Astrocyte (in vitro differentiated cells and primary cell): ENCODE measurements around the gene TGFBI. TPM values are rescaled to one million over a fixed set of nuclear protein-coding genes. Genes with fewer than 3 reads are reported as not detected.
A peak's percentile ranks its signal among the peaks of the same experiment; 100 is the strongest.

Experiments used
- DNase-seq: peaks from one replicate; pipeline ENCODE4 v3.0.0-alpha.2; 2010; ENCODE audit warnings: low read depth
- FAIRE-seq: peaks from 2 replicates; lab custom pipeline; 2011; peaks lifted over from hg19 to GRCh38; lab: Jason Lieb, UNC
- H2AFZ ChIP-seq: 2 replicates; pipeline ENCODE4 v1.6.0; 2012; ENCODE audit warnings: low read depth, low read length, inconsistent platforms
- H3K27ac ChIP-seq: 2 replicates; pipeline ENCODE4 v1.5.1; 2011; ENCODE audit warnings: low read depth, low read length, inconsistent platforms
- H3K27me3 ChIP-seq: 2 replicates; pipeline ENCODE4 v1.6.0; 2011; ENCODE audit warnings: low read length, inconsistent platforms; ENCODE audit not compliant: insufficient read depth
- H3K36me3 ChIP-seq: 2 replicates; pipeline ENCODE4 v1.5.1; 2011; ENCODE audit warnings: low read length, inconsistent platforms; ENCODE audit not compliant: insufficient read depth
- H3K4me1 ChIP-seq: 2 replicates; pipeline ENCODE4 v1.5.1; 2011; ENCODE audit warnings: low read length, inconsistent platforms; ENCODE audit not compliant: insufficient read depth
- H3K4me2 ChIP-seq: 2 replicates; pipeline ENCODE4 v1.6.0; 2012; ENCODE audit warnings: low read length, inconsistent platforms
- H3K4me3 ChIP-seq: 2 replicates; pipeline ENCODE4 v1.5.1; 2011; ENCODE audit warnings: low read depth, mild to moderate bottlenecking, low read length, inconsistent platforms; ENCODE audit not compliant: insufficient read depth
- H3K79me2 ChIP-seq: 2 replicates; pipeline ENCODE4 v1.6.0; 2012; ENCODE audit warnings: mild to moderate bottlenecking, low read length, inconsistent platforms; ENCODE audit not compliant: insufficient read depth
- H3K9ac ChIP-seq: 2 replicates; pipeline ENCODE4 v1.6.0; 2012; ENCODE audit warnings: mild to moderate bottlenecking, low read length, inconsistent platforms
- H3K9me3 ChIP-seq: 2 replicates; pipeline ENCODE4 v1.5.1; 2012; ENCODE audit warnings: low read depth, mild to moderate bottlenecking, low read length, inconsistent platforms; ENCODE audit not compliant: insufficient read depth
- H4K20me1 ChIP-seq: 2 replicates; pipeline ENCODE4 v1.6.0; 2012; ENCODE audit warnings: low read length, inconsistent platforms; ENCODE audit not compliant: insufficient read depth
- H3K27ac Mint-ChIP-seq: one replicate; pipeline ENCODE4 v1.8.0; 2021; ENCODE audit warnings: mild to moderate bottlenecking, mixed read lengths; ENCODE audit not compliant: unreplicated experiment
- H3K27me3 Mint-ChIP-seq: one replicate; pipeline ENCODE4 v1.8.0; 2021; ENCODE audit warnings: low read depth, mixed read lengths; ENCODE audit not compliant: unreplicated experiment
- H3K36me3 Mint-ChIP-seq: one replicate; pipeline ENCODE4 v1.8.0; 2021; ENCODE audit warnings: low read depth, mixed read lengths; ENCODE audit not compliant: unreplicated experiment
- H3K4me1 Mint-ChIP-seq: one replicate; pipeline ENCODE4 v1.8.0; 2021; ENCODE audit warnings: low read depth, mixed read lengths; ENCODE audit not compliant: unreplicated experiment
- H3K4me3 Mint-ChIP-seq: one replicate; pipeline ENCODE4 v1.8.0; 2021; ENCODE audit warnings: mild to moderate bottlenecking, moderate library complexity, mixed read lengths; ENCODE audit not compliant: unreplicated experiment
- H3K9me3 Mint-ChIP-seq: one replicate; pipeline ENCODE4 v1.8.0; 2021; ENCODE audit warnings: mild to moderate bottlenecking, mixed read lengths; ENCODE audit not compliant: unreplicated experiment
- CTCF ChIP-seq: IDR thresholded peaks from 2 replicates; pipeline ENCODE4 v1.5.1; 2011; ENCODE audit warnings: low read depth, mild to moderate bottlenecking, inconsistent platforms, low read length, moderate library complexity; ENCODE audit not compliant: insufficient read depth
- EZH2 ChIP-seq: IDR thresholded peaks from 2 replicates; pipeline ENCODE4 v1.6.1; 2012; ENCODE audit warnings: mild to moderate bottlenecking, low read length, inconsistent platforms; ENCODE audit not compliant: insufficient read depth
- total RNA-seq: library from RNA; stranded (reverse); gene quantifications from 2 replicates; pipeline ENCODE4 v1.2.1, GENCODE V29; 2021

Gene TGFBI
- total RNA-seq, 1 donor from 2014 or later = 1,145 TPM

- Mint-ChIP-seq H3K9me3 (peaks cover 12% of the 10 kb centered on the region), H3K27me3 (no peaks in the 10 kb centered on the region), H3K36me3 (peaks cover 55% of the 10 kb centered on the region), H3K4me1 (peaks cover 74% of the 10 kb centered on the region), H3K27ac (peak overlapping the region; percentile 55), H3K4me3 (peak overlapping the region; percentile 92)
- no peak for FAIRE-seq
- Histone ChIP-seq H3K27ac (peak overlapping the region; percentile 89), H3K36me3 (peaks cover 49% of the 10 kb centered on the region), H3K9ac (peak overlapping the region; percentile 97), H2AFZ (no peak overlapping the region), H3K4me2 (peak overlapping the region; percentile 96), H3K9me3 (no peaks in the 10 kb centered on the region), H4K20me1 (peaks cover 70% of the 10 kb centered on the region), H3K79me2 (peaks cover 95% of the 10 kb centered on the region), H3K4me3 (no peak overlapping the region), H3K27me3 (no peaks in the 10 kb centered on the region), H3K4me1 (peaks cover 85% of the 10 kb centered on the region)
- TF ChIP-seq CTCF (no peak), EZH2 (no peak)
- DNase-seq = no peak
Observed at GRCh38 chr5:136033234-136033633, 4.4 kb downstream of the TGFBI start.

GRCh38 chr5:136033848-136034247 lies 5.1 kb downstream of the TGFBI start:
- peaks cover 74% of the 10 kb centered on the region for H3K4me1 Mint-ChIP-seq
- H3K4me2 ChIP-seq = peak overlapping the region; percentile 96
- H3K36me3 ChIP-seq = peaks cover 52% of the 10 kb centered on the region
- DNase-seq (no peak), FAIRE-seq (no peak)
- no peaks in the 10 kb centered on the region for H3K27me3 Mint-ChIP-seq
- peaks cover 93% of the 10 kb centered on the region for H3K79me2 ChIP-seq
- peak overlapping the region; percentile 97 for H3K9ac ChIP-seq
- no peaks in the 10 kb centered on the region for H3K27me3 ChIP-seq
- H3K9me3 ChIP-seq = no peaks in the 10 kb centered on the region
- peaks cover 81% of the 10 kb centered on the region for H3K4me1 ChIP-seq
- H3K27ac Mint-ChIP-seq = peak overlapping the region; percentile 50
- peak overlapping the region; percentile 89 for H3K27ac ChIP-seq
- TF ChIP-seq CTCF = no peak
- no peak for TF ChIP-seq EZH2
- H3K9me3 Mint-ChIP-seq = peaks cover 12% of the 10 kb centered on the region
- no peak overlapping the region for H3K4me3 ChIP-seq
- peaks cover 60% of the 10 kb centered on the region for H3K36me3 Mint-ChIP-seq
- no peak overlapping the region for H2AFZ ChIP-seq
- peaks cover 70% of the 10 kb centered on the region for H4K20me1 ChIP-seq
- H3K4me3 Mint-ChIP-seq = peak overlapping the region; percentile 92

GRCh38 chr5:136034492-136034891 lies 5.7 kb downstream of the TGFBI start:
- H3K27ac ChIP-seq = peak overlapping the region; percentile 89
- no peak for DNase-seq
- no peak overlapping the region for H2AFZ ChIP-seq
- peak overlapping the region; percentile 96 for H3K4me2 ChIP-seq
- peaks cover 59% of the 10 kb centered on the region for H3K36me3 ChIP-seq
- H3K9me3 ChIP-seq = no peaks in the 10 kb centered on the region
- H3K4me1 ChIP-seq = peaks cover 86% of the 10 kb centered on the region
- H3K9me3 Mint-ChIP-seq = peaks cover 14% of the 10 kb centered on the region
- H3K79me2 ChIP-seq = peaks cover 93% of the 10 kb centered on the region
- no peak overlapping the region for H3K4me3 ChIP-seq
- H3K4me3 Mint-ChIP-seq = no peak overlapping the region
- no peak for FAIRE-seq
- no peaks in the 10 kb centered on the region for H3K27me3 ChIP-seq
- no peak for TF ChIP-seq CTCF
- TF ChIP-seq EZH2 = no peak
- peaks cover 67% of the 10 kb centered on the region for H4K20me1 ChIP-seq
- no peaks in the 10 kb centered on the region for H3K27me3 Mint-ChIP-seq
- peak overlapping the region; percentile 97 for H3K9ac ChIP-seq
- no peak overlapping the region for H3K27ac Mint-ChIP-seq
- peaks cover 73% of the 10 kb centered on the region for H3K4me1 Mint-ChIP-seq
- H3K36me3 Mint-ChIP-seq = peaks cover 65% of the 10 kb centered on the region
